ENCODE results near the gene PROSER3. TPM values are rescaled to one million over a fixed set of nuclear protein-coding genes. Genes with fewer than 3 reads are reported as not detected.

PROSER3 gene
- total and polyA plus RNA-seq, 8 donors = 19.0 to 22.2 (median 21.0) TPM

GRCh38 chr19:35731353-35731752 lies 26.6 kb upstream of the PROSER3 start:
- Histone ChIP-seq H3K36me3 (peaks cover 0 to 100% of the 10 kb centered on the region in 2 donors), H3K27me3 (no peaks in the 10 kb centered on the region), H3K4me3 (no peak overlapping the region), H3K4me1 (no peaks in the 10 kb centered on the region), H3K9me3 (no peaks in the 10 kb centered on the region), H3K27ac (no peak overlapping the region)
- DNase-seq (no peak), ATAC-seq (no peak)
- intact Hi-C loops (cut with DNase I) = no loop called here
- no peak for TF ChIP-seq CTCF (IDR thresholded peaks at IDR 0.05)

- peaks cover 0 to 100% of the 10 kb centered on the region in 2 donors for H3K36me3 ChIP-seq
- no peak for TF ChIP-seq CTCF (IDR thresholded peaks at IDR 0.05)
- no peak for DNase-seq
Measured at GRCh38 chr19:35731779-35732405, 26.1 kb upstream of the PROSER3 start.

GRCh38 chr19:35732540-35733179 lies 25.3 kb upstream of the PROSER3 start:
- no peak for ATAC-seq
- no peak for TF ChIP-seq CTCF (IDR thresholded peaks at IDR 0.05)
- intact Hi-C loops (cut with DNase I) = no loop called here
- H3K27ac ChIP-seq = no peak overlapping the region
- no peaks in the 10 kb centered on the region for H3K27me3 ChIP-seq
- H3K9me3 ChIP-seq = no peaks in the 10 kb centered on the region
- DNase-seq = no peak
- H3K4me1 ChIP-seq = no peaks in the 10 kb centered on the region
- H3K4me3 ChIP-seq = no peak overlapping the region
- peaks cover 0 to 100% of the 10 kb centered on the region in 2 donors for H3K36me3 ChIP-seq

More at GRCh38 chr19:35731779-35732405, 26.1 kb upstream of the PROSER3 start:
- Histone ChIP-seq H3K9me3 (no peaks in the 10 kb centered on the region), H3K4me1 (no peaks in the 10 kb centered on the region), H3K4me3 (no peak overlapping the region), H3K27ac (no peak overlapping the region), H3K27me3 (no peaks in the 10 kb centered on the region)
- intact Hi-C loops (cut with DNase I) = no loop called here
- no peak for ATAC-seq

- intact Hi-C loops (cut with DNase I) = no loop called here
- Histone ChIP-seq H3K36me3 (peaks cover 0 to 100% of the 10 kb centered on the region in 2 donors), H3K4me1 (no peaks in the 10 kb centered on the region)
Measured at GRCh38 chr19:35733180-35734125, 24.5 kb upstream of the PROSER3 start.

More at GRCh38 chr19:35733180-35734125, 24.5 kb upstream of the PROSER3 start:
- Histone ChIP-seq H3K9me3 (no peaks in the 10 kb centered on the region), H3K4me3 (no peak overlapping the region), H3K27ac (no peak overlapping the region), H3K27me3 (no peaks in the 10 kb centered on the region)
- ATAC-seq (no peak), DNase-seq (no peak)
- no peak for TF ChIP-seq CTCF (IDR thresholded peaks at IDR 0.05)
